Thyroid gland (tissue), 4 donors: Measurements from ENCODE around the gene PRXL2A.

Experiments
- POLR2A ChIP-seq, 2 donors: fragments of 450-650 bp; IDR thresholded peaks; one replicate each; pipeline ENCODE4 v1.6.1; 2017; ENCODE audit warnings: antibody characterized with exemption in 2 of 2, mild to moderate bottlenecking in 2 of 2, moderate library complexity in 1 of 2
- TF ChIP-seq, protein P1 (sequence below), 6 experiments: fragments of 200-600 bp in 3 of 6; fragments of 450-650 bp in 3 of 6; sonication (generic) in 3 of 6; IDR thresholded peaks; one replicate each; pipeline ENCODE4 v1.5.1; 2016 to 2019; ENCODE audit warnings: antibody characterized with exemption in 6 of 6, mild to moderate bottlenecking in 2 of 6, inconsistent platforms in 1 of 6, moderate library complexity in 1 of 6

DNA sequence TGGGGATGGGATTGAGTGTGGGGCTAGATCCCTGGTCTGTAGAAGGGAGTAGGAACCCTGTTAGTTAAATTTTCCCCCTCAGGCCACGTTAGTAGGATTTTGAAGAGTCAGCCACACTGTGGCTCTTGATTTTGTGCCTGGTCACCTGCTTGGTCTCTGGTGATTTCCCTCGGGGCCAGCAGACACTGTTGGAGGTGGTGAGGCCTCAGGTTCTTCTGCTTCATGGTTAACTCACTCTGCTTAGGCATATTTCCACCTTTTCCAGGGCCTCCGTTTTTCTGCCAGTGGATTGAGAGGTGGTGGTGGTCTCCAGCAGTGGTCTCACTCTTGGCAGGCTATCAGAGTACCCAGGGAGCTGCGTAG is 49.9 kb downstream of the PRXL2A start:
- TF ChIP-seq POLR2A (IDR thresholded peaks at IDR 0.05), result no peak
- TF ChIP-seq, protein P1, sequence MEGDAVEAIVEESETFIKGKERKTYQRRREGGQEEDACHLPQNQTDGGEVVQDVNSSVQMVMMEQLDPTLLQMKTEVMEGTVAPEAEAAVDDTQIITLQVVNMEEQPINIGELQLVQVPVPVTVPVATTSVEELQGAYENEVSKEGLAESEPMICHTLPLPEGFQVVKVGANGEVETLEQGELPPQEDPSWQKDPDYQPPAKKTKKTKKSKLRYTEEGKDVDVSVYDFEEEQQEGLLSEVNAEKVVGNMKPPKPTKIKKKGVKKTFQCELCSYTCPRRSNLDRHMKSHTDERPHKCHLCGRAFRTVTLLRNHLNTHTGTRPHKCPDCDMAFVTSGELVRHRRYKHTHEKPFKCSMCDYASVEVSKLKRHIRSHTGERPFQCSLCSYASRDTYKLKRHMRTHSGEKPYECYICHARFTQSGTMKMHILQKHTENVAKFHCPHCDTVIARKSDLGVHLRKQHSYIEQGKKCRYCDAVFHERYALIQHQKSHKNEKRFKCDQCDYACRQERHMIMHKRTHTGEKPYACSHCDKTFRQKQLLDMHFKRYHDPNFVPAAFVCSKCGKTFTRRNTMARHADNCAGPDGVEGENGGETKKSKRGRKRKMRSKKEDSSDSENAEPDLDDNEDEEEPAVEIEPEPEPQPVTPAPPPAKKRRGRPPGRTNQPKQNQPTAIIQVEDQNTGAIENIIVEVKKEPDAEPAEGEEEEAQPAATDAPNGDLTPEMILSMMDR (IDR thresholded peaks at IDR 0.05), result no peak
